ENCODE data around the gene FOXP1.

Gene FOXP1

DNA sequence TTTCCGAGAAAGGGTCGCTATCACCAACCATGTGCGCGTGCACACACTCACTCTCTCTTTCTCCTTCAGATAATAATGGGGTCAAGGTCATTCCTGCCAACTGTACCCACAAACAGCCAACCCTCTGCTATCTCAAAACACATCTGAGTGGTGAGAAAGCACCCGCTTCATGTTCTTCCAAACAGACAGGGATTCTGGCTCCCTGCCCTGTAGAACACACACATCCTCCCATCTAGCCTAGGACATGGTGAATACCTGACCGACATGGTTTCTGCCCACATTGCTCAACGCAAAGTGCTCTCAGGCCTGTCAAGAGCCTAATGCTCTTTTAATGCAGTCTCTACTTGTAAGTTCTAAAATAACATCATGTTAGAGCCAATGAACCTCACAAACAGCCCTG, 302.2 kb downstream of the FOXP1 start:
- ATAC-seq (replicated peaks; ENCODE audit: extremely low read depth, poor library complexity, severe bottlenecking) (no peak), DNase-seq (ENCODE audit: low spot score in 2 of 2) (no peak)
- no peak overlapping the region for H3K4me3 Mint-ChIP-seq
- H3K36me3 Mint-ChIP-seq (ENCODE audit: insufficient read depth): peaks cover 2% of the 10 kb centered on the region
- H3K27me3 Mint-ChIP-seq: no peaks in the 10 kb centered on the region
- no peak overlapping the region for H3K27ac Mint-ChIP-seq (ENCODE audit: low read depth)
- peaks cover 6% of the 10 kb centered on the region for H3K4me1 Mint-ChIP-seq
- no peaks in the 10 kb centered on the region for H3K9me3 Mint-ChIP-seq

DNA sequence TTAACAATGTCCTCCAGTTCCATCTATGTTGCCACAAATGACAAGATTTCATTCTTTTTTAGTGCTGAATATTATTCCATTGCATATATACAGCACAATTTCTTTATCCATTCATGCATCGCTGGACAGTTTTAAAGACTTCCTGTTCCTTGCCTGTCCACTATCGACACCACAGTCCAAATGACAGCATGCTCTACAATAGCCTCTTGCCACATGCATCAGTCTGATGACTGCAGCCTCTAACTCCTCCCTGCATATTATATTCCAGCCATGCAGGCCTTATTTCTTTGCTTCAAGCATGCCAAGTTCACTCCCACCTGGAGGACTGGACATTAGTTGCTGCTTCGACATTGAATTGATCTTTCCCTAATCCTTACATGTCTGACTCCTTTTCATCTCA, 306.2 kb downstream of the FOXP1 start:
- DNase-seq (ENCODE audit: low spot score in 2 of 2): no peak
- H3K27me3 Mint-ChIP-seq: no peaks in the 10 kb centered on the region
- H3K4me1 Mint-ChIP-seq: peaks cover 6% of the 10 kb centered on the region
- peak overlapping the region; percentile 39 for H3K27ac Mint-ChIP-seq (ENCODE audit: low read depth)
- peaks cover 4% of the 10 kb centered on the region for H3K36me3 Mint-ChIP-seq (ENCODE audit: insufficient read depth)
- ATAC-seq (replicated peaks; ENCODE audit: extremely low read depth, poor library complexity, severe bottlenecking): no peak
- no peak overlapping the region for H3K4me3 Mint-ChIP-seq
- no peaks in the 10 kb centered on the region for H3K9me3 Mint-ChIP-seq

DNA sequence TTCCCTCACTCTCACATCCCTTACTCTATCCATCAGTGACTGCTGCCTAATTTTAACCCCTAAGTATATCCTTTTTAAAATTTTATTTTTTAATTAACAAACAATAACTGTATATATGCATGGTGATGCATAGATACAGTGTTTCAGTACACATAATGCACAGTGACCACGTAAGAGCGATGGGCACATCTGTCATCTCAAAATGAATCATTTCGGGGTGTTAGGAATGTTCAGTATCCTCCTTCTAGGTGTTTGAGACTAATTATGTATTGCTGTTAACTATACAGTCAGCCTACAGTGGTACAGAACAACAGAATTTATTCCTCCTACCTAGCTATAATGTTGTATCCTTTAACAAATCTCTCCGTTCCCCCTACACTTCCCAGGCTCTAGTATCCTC, 307.0 kb downstream of the FOXP1 start:
- H3K36me3 Mint-ChIP-seq (ENCODE audit: insufficient read depth): peaks cover 4% of the 10 kb centered on the region
- no peak for ATAC-seq (replicated peaks; ENCODE audit: extremely low read depth, poor library complexity, severe bottlenecking)
- peak overlapping the region; percentile 39 for H3K27ac Mint-ChIP-seq (ENCODE audit: low read depth)

DNA sequence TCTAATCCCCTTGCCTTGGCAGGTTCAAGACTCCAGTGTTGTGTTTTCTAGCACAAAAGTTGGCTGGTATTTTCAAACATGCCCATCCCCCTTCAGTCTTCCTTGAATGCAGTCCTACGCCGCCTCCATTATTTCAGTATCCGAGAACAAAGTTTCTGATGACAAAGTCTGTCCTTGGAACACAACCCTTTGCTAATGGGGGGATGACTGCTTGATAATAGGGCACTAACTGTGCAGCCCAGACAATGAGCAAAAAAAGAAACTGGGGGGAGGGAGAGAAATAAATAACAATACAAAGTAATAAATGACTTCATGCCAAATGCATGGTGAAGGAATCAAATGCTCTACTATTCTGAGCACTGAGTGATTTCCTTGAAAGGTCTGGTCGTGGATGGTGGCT, 310.1 kb downstream of the FOXP1 start:
- Mint-ChIP-seq H3K9me3 (no peaks in the 10 kb centered on the region), H3K27ac (ENCODE audit: low read depth) (no peak overlapping the region), H3K4me1 (peaks cover 21% of the 10 kb centered on the region), H3K4me3 (no peak overlapping the region), H3K36me3 (ENCODE audit: insufficient read depth) (peaks cover 6% of the 10 kb centered on the region), H3K27me3 (no peaks in the 10 kb centered on the region)
- ATAC-seq (replicated peaks; ENCODE audit: extremely low read depth, poor library complexity, severe bottlenecking): no peak
- no peak for DNase-seq (ENCODE audit: low spot score in 2 of 2)

More for the DNA sequence above, 307.0 kb downstream of the FOXP1 start:
- no peak overlapping the region for H3K4me3 Mint-ChIP-seq
- DNase-seq (ENCODE audit: low spot score in 2 of 2): no peak
- no peaks in the 10 kb centered on the region for H3K27me3 Mint-ChIP-seq
- H3K9me3 Mint-ChIP-seq: no peaks in the 10 kb centered on the region
- H3K4me1 Mint-ChIP-seq: peaks cover 13% of the 10 kb centered on the region

DNA sequence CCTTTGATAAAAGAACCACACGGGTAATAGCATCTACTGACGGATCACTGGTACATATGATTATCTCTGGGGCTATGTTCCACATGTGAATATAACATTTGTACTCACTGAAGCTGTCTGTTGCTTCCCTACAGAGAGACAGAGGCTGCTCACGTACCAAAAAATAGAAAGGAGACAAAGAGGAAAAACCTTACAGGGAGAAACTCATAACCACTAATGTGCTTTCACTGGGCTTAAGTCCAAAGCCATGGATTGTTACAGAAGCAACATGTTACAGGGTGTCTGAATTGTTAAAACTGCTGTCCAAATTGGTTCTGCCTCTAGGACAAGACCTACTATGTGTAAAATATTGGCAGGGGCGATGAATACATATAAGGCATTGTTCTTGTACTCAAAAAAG, 311.9 kb downstream of the FOXP1 start:
- Mint-ChIP-seq H3K36me3 (ENCODE audit: insufficient read depth) (peaks cover 7% of the 10 kb centered on the region), H3K4me3 (no peak overlapping the region), H3K27ac (ENCODE audit: low read depth) (no peak overlapping the region), H3K9me3 (no peaks in the 10 kb centered on the region), H3K4me1 (peaks cover 15% of the 10 kb centered on the region), H3K27me3 (no peaks in the 10 kb centered on the region)
- ATAC-seq (replicated peaks; ENCODE audit: extremely low read depth, poor library complexity, severe bottlenecking) (no peak), DNase-seq (ENCODE audit: low spot score in 2 of 2) (no peak)

DNA sequence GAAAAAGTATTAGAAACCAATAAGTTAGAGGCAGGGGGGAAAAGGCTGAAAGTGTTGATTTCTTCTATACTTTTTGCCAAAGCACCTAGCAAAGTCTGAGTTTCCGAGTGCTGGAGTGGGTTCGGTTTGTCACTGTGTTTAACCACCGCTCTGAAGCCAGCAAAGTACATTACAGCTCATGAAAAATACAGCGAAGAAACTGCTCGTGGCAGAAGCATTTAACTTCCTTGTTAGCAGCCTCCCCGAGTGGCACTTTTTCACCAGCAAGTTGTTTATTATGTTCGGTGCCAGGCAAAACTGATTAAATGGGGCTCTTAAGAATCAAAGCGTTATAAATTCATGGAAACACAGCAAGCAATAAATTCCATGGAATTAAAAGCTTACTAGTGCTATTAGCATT, 313.6 kb downstream of the FOXP1 start:
- H3K9me3 Mint-ChIP-seq: no peaks in the 10 kb centered on the region
- H3K36me3 Mint-ChIP-seq (ENCODE audit: insufficient read depth): peaks cover 15% of the 10 kb centered on the region
- no peak overlapping the region for H3K4me3 Mint-ChIP-seq
- no peaks in the 10 kb centered on the region for H3K27me3 Mint-ChIP-seq
- peaks cover 26% of the 10 kb centered on the region for H3K4me1 Mint-ChIP-seq
- no peak overlapping the region for H3K27ac Mint-ChIP-seq (ENCODE audit: low read depth)
- no peak for DNase-seq (ENCODE audit: low spot score in 2 of 2)
- ATAC-seq (replicated peaks; ENCODE audit: extremely low read depth, poor library complexity, severe bottlenecking): no peak

DNA sequence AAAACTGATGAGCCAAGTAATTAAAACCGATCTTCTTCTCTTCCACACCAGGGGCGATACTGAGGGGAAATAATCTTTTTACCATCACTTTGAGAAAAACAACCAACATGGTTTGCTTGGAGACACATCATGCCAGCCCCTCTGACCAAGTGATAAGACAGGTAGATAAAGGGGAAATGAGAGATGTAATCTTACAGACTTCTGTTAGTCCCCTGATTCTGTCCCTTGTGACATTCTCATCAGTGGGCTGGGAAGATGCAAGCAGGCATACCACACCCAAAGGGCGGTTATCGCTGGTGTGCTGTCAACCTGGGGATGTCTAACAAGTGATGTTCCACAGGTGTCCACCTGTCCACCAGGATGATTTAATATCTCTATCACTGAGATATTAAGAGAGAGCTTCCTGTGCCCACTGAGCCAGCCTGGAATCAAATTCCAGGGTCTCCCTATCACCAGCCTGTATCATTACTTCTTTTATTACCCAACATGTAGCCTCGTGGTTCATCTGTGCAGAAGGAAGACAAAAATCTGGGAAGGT, 315.0 kb downstream of the FOXP1 start:
- no peak overlapping the region for H3K27ac Mint-ChIP-seq (ENCODE audit: low read depth)
- H3K36me3 Mint-ChIP-seq (ENCODE audit: insufficient read depth): peaks cover 16% of the 10 kb centered on the region
- DNase-seq (ENCODE audit: low spot score in 2 of 2) (no peak), ATAC-seq (replicated peaks; ENCODE audit: extremely low read depth, poor library complexity, severe bottlenecking) (no peak)
- no peak overlapping the region for H3K4me3 Mint-ChIP-seq
- H3K27me3 Mint-ChIP-seq: no peaks in the 10 kb centered on the region
- no peaks in the 10 kb centered on the region for H3K9me3 Mint-ChIP-seq
- peaks cover 29% of the 10 kb centered on the region for H3K4me1 Mint-ChIP-seq

DNA sequence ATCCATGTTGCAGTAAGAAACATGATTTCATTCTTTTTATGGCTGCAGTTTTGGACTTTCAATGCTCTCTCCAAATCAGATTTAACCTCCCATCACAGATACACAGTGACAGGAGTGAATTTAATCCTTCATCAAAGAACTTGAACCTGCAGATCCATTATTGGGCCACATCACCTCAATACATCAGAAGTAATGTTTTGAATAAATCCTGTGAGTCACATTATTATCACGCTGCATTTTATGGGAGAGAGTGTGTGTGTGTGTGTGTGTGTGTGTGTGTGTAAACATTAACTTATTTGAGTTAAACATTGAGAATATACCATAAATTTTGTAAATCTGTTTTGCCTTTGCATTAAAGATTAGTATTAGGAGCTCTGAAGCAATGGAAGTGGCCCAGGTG, 316.7 kb downstream of the FOXP1 start:
- Mint-ChIP-seq H3K27me3 (no peaks in the 10 kb centered on the region), H3K4me1 (peaks cover 37% of the 10 kb centered on the region), H3K36me3 (ENCODE audit: insufficient read depth) (peaks cover 14% of the 10 kb centered on the region), H3K9me3 (no peaks in the 10 kb centered on the region), H3K27ac (ENCODE audit: low read depth) (no peak overlapping the region), H3K4me3 (no peak overlapping the region)
- DNase-seq (ENCODE audit: low spot score in 2 of 2) (no peak), ATAC-seq (replicated peaks; ENCODE audit: extremely low read depth, poor library complexity, severe bottlenecking) (no peak)

DNA sequence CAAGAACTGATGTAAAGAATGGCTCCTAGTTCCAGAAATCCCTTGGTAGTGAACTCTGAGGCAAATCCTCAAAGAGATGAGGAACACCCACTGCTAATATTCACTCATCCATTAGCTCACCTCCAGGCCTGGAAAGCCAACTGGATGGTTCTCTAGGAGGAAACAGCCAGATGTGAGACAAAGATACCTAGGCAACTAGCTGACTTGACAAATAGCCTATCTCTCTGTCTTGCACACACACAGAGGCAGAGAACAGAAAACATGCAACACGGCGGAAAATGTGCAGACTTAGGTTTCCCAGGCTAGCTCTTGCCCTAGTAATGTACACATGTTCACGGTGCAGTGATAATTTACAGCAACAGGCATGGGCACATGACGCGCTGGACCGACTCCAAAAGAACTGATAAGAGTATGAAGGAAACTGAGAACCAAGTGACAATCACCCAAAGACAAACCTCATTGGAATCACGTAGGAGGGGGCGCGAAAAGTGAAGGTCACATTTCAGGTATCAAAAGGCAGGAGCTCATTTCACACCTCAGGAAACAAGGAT, 318.1 kb downstream of the FOXP1 start:
- H3K27me3 Mint-ChIP-seq: no peaks in the 10 kb centered on the region
- DNase-seq (ENCODE audit: low spot score in 2 of 2): no peak
- H3K4me1 Mint-ChIP-seq: peaks cover 30% of the 10 kb centered on the region
- H3K4me3 Mint-ChIP-seq: no peak overlapping the region
- no peak overlapping the region for H3K27ac Mint-ChIP-seq (ENCODE audit: low read depth)
- ATAC-seq (replicated peaks; ENCODE audit: extremely low read depth, poor library complexity, severe bottlenecking): no peak
- peaks cover 16% of the 10 kb centered on the region for H3K36me3 Mint-ChIP-seq (ENCODE audit: insufficient read depth)
- H3K9me3 Mint-ChIP-seq: no peaks in the 10 kb centered on the region

DNA sequence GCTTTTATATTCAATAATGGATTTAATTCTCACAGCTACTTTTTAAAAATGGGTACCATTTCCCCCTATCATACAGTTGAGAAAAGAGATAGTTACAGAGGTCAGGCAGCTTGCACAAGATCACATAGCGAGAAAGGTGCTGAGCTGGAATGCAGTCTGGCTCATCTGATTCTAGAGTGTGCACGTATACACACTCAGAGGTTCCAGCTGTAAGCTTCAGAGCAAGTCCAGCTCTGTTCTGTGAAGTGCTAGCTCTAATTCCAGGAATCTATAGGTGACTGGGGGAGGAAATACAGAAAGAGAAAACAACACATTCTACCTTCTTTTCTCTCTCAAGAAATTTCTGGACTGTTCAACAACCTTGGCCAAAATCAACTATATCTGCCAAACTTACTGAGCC, 318.7 kb downstream of the FOXP1 start:
- H3K9me3 Mint-ChIP-seq: no peaks in the 10 kb centered on the region
- H3K4me1 Mint-ChIP-seq: peaks cover 26% of the 10 kb centered on the region
- ATAC-seq (replicated peaks; ENCODE audit: extremely low read depth, poor library complexity, severe bottlenecking) (no peak), DNase-seq (ENCODE audit: low spot score in 2 of 2) (no peak)
- H3K4me3 Mint-ChIP-seq: no peak overlapping the region
- peaks cover 16% of the 10 kb centered on the region for H3K36me3 Mint-ChIP-seq (ENCODE audit: insufficient read depth)
- no peak overlapping the region for H3K27ac Mint-ChIP-seq (ENCODE audit: low read depth)
- no peaks in the 10 kb centered on the region for H3K27me3 Mint-ChIP-seq

DNA sequence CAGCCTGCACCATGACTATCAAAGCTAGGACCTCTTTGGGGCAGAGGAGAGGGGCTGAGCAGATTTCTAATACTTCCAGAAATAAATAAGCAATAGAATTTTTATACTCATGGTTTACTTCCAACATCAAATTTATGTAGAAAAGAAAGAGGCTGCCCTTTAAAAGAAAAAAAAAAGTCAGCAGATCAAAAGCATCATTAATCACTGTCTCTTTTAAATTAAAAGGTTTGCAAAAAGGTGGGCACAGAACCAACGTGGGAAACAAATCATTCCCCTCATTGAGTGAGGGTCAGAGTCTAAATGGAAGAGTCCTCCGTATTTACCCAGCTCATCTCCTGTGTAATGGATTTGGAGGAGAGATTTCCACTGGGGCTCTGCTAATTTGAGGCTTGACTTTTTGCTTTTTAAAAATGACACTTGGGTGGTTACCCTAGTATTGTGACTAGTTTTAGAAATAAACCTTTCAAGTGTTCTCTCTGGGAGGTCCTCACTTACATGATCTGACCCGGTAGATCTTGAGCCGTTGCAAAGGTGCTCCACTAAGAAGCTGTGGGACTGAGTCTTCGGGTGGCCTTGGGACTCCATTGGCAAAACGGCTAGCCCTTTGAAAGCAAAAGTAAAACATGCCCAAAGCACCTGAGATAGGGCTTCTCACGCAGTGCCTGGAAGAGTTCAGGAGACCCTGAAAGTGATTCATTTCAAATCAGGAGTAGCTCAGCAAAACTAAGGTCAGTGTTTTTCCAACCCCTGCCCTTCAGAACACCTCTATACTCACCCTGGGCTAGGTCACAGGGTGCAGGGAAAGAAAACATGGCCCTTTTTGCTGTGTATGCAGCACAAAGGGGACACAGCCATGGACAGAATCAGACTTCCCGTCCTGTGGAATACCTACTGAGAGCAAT, 320.9 kb downstream of the FOXP1 start:
- Mint-ChIP-seq H3K36me3 (ENCODE audit: insufficient read depth) (peaks cover 16% of the 10 kb centered on the region), H3K4me3 (no peak overlapping the region), H3K27me3 (no peaks in the 10 kb centered on the region), H3K9me3 (no peaks in the 10 kb centered on the region), H3K4me1 (peaks cover 41% of the 10 kb centered on the region), H3K27ac (ENCODE audit: low read depth) (no peak overlapping the region)
- DNase-seq (ENCODE audit: low spot score in 2 of 2) (no peak), ATAC-seq (replicated peaks; ENCODE audit: extremely low read depth, poor library complexity, severe bottlenecking) (no peak)

DNA sequence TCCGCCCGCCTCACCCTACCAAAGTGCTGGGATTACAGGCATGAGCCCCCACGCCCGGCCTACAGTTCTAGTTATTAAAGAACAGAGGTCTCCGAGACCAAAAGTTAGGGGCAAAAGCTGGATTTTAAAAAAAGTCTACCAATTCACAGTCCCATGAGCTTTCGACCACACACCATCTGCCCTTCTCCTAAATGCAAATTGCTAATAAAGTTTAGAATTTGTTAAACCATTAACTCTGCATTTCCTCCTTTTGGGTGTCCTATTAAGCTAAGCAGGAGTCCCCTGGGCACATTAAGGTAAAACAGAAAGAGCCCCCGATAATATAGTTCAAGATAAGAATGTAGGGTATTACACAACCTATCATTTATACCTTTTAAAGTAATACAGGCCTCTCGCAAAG, 322.7 kb downstream of the FOXP1 start:
- ATAC-seq (replicated peaks; ENCODE audit: extremely low read depth, poor library complexity, severe bottlenecking) (no peak), DNase-seq (ENCODE audit: low spot score in 2 of 2) (no peak)
- Mint-ChIP-seq H3K9me3 (no peaks in the 10 kb centered on the region), H3K36me3 (ENCODE audit: insufficient read depth) (peaks cover 14% of the 10 kb centered on the region), H3K4me1 (peaks cover 39% of the 10 kb centered on the region), H3K27me3 (no peaks in the 10 kb centered on the region), H3K27ac (ENCODE audit: low read depth) (no peak overlapping the region), H3K4me3 (no peak overlapping the region)

DNA sequence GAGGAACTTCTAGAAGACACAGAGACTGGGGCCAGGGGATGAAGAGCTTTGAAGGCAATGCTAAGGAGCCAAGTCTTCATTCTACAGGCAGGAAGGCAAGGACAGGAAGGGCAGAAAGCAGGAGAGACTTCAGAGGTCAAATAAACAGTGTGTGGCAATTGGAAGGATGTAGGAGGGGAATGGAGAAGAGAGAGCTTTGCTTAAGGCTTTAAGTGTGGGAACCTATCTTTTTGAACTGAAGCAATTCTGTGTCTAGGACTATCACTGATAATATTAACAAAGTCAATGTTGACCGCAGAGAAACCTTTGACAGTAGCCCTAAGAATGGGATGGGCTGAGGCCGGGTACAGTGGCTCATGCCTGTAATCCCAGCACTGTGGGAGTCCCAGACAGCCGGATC, 325.0 kb downstream of the FOXP1 start:
- Mint-ChIP-seq H3K4me3 (no peak overlapping the region), H3K36me3 (ENCODE audit: insufficient read depth) (peaks cover 9% of the 10 kb centered on the region), H3K9me3 (no peaks in the 10 kb centered on the region), H3K27ac (ENCODE audit: low read depth) (no peak overlapping the region), H3K27me3 (no peaks in the 10 kb centered on the region), H3K4me1 (peaks cover 31% of the 10 kb centered on the region)
- DNase-seq (ENCODE audit: low spot score in 2 of 2) (no peak), ATAC-seq (replicated peaks; ENCODE audit: extremely low read depth, poor library complexity, severe bottlenecking) (no peak)

Measured in central memory CD8-positive, alpha-beta T cell (primary cell).